Activated naive CD4-positive, alpha-beta T cell treated with anti-CD3 and anti-CD28 coated beads, Interleukin-2, amount 10 ng/mL, durations not matched to agents 7 days and 5 days (primary cell): Measurements from ENCODE around the gene ATXN1.

ENCODE experiments used
- CTCF ChIA-PET: fragments of 350-600 bp; sonication (Branson Sonifier 250); formaldehyde crosslinking; loops from one replicate; lab custom pipeline; 2021; ENCODE audit warnings: antibody characterized with exemption; lab: Charles Lee
- DNase-seq: peaks from one replicate; pipeline ENCODE4 v3.0.0-alpha.2; 2020
- H3K27ac Mint-ChIP-seq: one replicate; pipeline ENCODE4 v1.8.0; 2021; ENCODE audit warnings: mild to moderate bottlenecking, moderate library complexity, mixed read lengths
- H3K27me3 Mint-ChIP-seq: one replicate; pipeline ENCODE4 v1.8.0; 2021; ENCODE audit warnings: mild to moderate bottlenecking, mixed read lengths
- H3K36me3 Mint-ChIP-seq: one replicate; pipeline ENCODE4 v1.8.0; 2021; ENCODE audit warnings: mixed read lengths
- H3K4me1 Mint-ChIP-seq: one replicate; pipeline ENCODE4 v1.8.0; 2021; ENCODE audit warnings: mixed read lengths
- H3K4me3 Mint-ChIP-seq: one replicate; pipeline ENCODE4 v1.8.0; 2021; ENCODE audit warnings: mild to moderate bottlenecking, moderate library complexity, mixed read lengths
- H3K9me3 Mint-ChIP-seq: one replicate; pipeline ENCODE4 v1.8.0; 2021; ENCODE audit warnings: mixed read lengths

Gene ATXN1

DNA sequence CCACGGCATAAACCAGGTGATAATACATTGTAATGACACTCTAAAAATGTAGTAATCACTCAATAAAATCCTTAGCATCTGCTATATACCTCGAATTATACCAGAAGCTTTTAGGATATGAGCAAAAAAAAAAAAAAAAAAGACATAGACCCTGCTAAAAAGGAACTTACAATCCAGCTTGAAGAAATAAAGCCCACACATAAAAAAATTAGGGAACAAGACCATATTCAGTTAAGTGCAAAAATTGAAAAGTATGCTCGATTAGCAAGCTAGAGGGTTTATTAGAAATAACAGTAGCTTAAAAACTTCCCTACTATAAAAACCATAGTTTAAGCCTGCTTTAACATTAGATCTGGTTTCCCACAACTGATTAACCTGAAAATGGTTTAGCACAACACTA is 387.2 kb downstream of the ATXN1 start:
- H3K4me3 Mint-ChIP-seq = no peak overlapping the region
- no peaks in the 10 kb centered on the region for H3K4me1 Mint-ChIP-seq
- DNase-seq = no peak
- no peaks in the 10 kb centered on the region for H3K36me3 Mint-ChIP-seq
- CTCF ChIA-PET = no interaction called here
- peaks cover 4% of the 10 kb centered on the region for H3K27me3 Mint-ChIP-seq
- H3K27ac Mint-ChIP-seq = no peak overlapping the region
- H3K9me3 Mint-ChIP-seq = no peaks in the 10 kb centered on the region

DNA sequence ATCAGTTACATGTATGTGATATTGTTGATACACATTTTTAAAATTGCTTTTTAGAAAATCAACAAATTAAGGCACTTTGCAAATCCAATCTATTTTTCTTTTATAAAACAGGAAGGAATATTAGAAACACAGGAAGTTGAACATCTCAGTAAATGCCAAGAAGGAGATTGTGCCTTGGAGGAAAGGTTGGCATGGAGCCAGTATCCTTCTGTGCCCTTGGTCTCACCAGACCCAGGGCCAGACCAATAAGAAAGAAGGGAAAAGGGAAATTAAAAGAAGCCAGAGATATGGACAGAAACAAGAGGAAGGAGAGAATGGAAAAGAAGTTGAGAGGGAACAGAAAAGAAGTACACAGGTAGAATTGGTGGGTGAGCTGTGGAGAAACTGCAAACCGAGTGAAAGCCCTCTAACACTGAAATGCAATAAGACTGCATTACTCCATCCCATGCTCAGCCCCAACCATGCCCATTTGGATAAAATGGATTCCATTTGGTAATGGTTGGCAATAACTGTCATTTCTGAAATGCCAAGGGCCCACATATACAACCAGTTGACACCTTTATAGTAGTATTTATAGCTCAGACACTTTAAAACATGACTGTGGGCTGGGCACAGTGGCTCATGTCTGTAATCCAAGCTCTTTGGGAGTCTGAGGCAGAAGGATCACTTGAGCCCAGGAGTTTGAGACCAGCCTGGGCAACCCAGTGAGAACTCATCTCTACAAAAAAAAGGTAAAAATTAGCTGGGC is 389.1 kb downstream of the ATXN1 start:
- H3K36me3 Mint-ChIP-seq = no peaks in the 10 kb centered on the region
- no peak for DNase-seq
- H3K4me1 Mint-ChIP-seq = no peaks in the 10 kb centered on the region
- peaks cover 4% of the 10 kb centered on the region for H3K27me3 Mint-ChIP-seq
- H3K4me3 Mint-ChIP-seq = no peak overlapping the region
- CTCF ChIA-PET = no interaction called here
- no peak overlapping the region for H3K27ac Mint-ChIP-seq
- no peaks in the 10 kb centered on the region for H3K9me3 Mint-ChIP-seq

DNA sequence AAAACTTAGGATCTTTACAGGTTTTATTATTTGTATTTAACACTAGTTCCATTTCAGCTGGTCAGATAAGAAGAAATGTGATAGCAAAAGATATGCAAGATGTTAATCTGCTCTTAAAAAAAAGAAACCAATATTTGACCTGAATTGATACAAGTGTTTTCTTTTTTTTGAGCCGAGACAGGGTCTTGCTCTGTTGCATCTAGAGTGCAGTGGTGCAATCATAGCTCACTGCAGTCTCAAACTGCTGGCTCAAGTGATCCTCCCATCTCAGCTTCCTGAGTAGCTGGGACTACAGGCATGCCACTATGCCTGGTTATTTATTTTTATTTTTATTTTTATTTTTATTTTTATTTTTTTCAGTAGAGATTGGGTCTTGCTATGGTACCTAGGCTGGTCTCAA is 389.9 kb downstream of the ATXN1 start:
- no peaks in the 10 kb centered on the region for H3K9me3 Mint-ChIP-seq
- CTCF ChIA-PET = no interaction called here
- H3K4me3 Mint-ChIP-seq = no peak overlapping the region
- no peak overlapping the region for H3K27ac Mint-ChIP-seq
- peaks cover 4% of the 10 kb centered on the region for H3K27me3 Mint-ChIP-seq
- DNase-seq = no peak
- no peaks in the 10 kb centered on the region for H3K36me3 Mint-ChIP-seq
- H3K4me1 Mint-ChIP-seq = no peaks in the 10 kb centered on the region

DNA sequence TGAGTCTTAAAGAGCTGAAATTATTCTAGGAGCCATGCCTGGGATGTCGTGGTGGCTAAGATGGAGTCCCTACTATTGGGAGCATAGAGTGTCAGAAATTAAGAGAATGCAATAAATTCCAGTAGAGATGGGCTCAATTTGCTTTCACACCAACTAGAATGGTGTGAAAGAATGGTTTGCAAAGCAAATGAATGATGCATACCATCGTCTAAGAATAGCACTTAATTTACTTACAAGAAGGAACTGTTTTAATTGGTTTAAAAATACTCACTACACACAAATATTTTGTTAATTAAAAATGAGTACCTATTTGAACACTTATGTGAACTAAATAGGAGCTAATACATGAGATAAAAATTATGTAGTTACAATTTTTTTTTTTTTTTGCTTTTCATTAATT is 390.3 kb downstream of the ATXN1 start:
- DNase-seq = no peak
- CTCF ChIA-PET = no interaction called here
- Mint-ChIP-seq H3K27ac (no peak overlapping the region), H3K4me3 (no peak overlapping the region), H3K36me3 (no peaks in the 10 kb centered on the region), H3K4me1 (no peaks in the 10 kb centered on the region), H3K9me3 (no peaks in the 10 kb centered on the region), H3K27me3 (peaks cover 4% of the 10 kb centered on the region)

DNA sequence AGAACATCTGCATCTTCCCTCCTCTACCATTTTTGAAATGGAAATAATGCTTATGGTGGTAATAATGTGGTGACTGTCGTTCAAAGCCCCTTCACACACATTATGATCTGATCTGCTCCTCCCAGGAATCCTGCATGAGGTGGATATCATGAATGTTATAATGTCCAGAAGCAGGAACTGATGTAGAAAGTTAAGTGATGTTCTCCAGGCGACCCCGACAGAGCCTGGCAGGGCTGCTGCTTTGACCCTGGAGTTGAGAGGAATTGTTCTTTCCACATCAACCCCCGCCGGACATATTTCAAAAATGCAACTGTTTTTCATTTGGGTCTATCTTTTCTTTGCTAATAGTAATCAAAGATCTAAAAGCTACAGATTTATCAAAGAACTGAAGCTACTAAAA is 391.3 kb downstream of the ATXN1 start:
- CTCF ChIA-PET = no interaction called here
- Mint-ChIP-seq H3K27ac (no peak overlapping the region), H3K4me3 (no peak overlapping the region), H3K36me3 (no peaks in the 10 kb centered on the region), H3K9me3 (no peaks in the 10 kb centered on the region), H3K4me1 (no peaks in the 10 kb centered on the region), H3K27me3 (peaks cover 3% of the 10 kb centered on the region)
- DNase-seq = no peak

DNA sequence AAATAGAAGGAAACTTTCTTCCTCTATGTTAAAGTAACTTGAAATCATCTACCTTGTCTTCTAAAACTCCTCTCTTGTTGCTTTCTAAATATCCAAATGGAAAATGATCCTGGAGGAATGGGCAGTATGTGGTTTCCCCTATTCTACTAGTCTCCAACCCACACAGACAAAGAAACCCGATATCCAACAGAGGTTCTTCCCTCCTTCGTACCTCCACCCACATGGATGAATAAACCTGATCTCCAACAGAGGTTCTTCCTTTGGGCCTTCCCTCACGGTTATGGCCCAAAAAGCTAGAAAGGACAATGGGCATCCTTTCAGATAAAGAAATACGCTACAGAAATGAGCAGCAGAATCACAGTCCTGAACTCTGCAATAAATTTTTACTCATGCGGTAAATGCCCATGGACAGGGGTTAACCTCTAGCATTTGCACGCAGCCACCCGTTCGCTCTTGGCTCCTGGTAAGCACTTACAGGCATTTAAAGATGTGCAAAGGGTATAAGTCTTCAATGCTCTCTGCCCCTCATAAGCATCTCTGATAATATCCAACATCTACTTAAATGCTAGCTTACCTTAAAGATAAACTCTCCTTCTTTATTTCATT is 392.0 kb downstream of the ATXN1 start:
- CTCF ChIA-PET = no interaction called here

DNA sequence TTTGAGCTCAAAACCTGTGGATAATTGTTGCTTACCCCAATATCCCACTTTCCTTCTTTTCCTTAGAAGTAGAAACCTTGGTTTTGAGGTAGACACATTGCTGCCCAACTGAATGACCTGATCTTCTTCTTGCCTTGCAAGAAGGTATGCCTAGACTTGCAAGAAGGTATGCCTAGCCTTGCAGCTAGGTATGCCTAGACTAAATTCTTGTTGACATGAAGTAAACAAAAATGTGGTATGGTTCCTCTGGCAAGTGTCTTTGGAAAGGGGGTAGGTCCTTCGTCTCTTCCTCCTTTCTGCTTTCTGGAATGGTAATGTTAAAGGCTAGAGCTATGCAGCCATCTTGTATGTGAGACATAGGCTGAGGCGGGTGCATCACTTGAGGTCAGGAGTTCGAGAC is 393.7 kb downstream of the ATXN1 start:
- Mint-ChIP-seq H3K4me3 (no peak overlapping the region), H3K9me3 (no peaks in the 10 kb centered on the region), H3K27me3 (no peaks in the 10 kb centered on the region), H3K27ac (no peak overlapping the region), H3K36me3 (no peaks in the 10 kb centered on the region), H3K4me1 (no peaks in the 10 kb centered on the region)
- CTCF ChIA-PET = no interaction called here
- DNase-seq = no peak

More for the DNA sequence above, 392.0 kb downstream of the ATXN1 start:
- H3K36me3 Mint-ChIP-seq = no peaks in the 10 kb centered on the region
- H3K9me3 Mint-ChIP-seq = no peaks in the 10 kb centered on the region
- H3K4me1 Mint-ChIP-seq = no peaks in the 10 kb centered on the region
- no peak overlapping the region for H3K27ac Mint-ChIP-seq
- no peak overlapping the region for H3K4me3 Mint-ChIP-seq
- DNase-seq = no peak
- H3K27me3 Mint-ChIP-seq = no peaks in the 10 kb centered on the region

DNA sequence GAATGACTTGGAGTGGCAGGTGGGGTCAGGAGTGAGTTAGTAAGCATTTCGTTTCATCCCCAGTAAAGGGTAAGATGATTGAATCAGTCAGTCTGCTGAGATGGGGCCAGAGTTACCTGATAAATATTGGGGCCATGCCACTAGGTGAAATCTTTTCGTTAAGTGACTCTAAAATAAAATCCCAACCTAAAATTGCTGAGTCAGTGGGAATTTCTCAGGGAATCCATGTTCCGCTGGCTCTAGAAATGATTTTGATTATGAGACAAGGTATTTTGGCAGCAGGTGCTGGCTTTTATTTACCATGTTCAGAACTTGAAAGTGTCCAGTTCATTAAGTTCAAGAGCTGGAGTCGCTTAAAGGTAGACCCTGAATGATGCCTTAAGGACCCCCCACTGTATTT is 397.5 kb downstream of the ATXN1 start:
- H3K4me3 Mint-ChIP-seq = no peak overlapping the region
- CTCF ChIA-PET = no interaction called here
- H3K27ac Mint-ChIP-seq = no peak overlapping the region
- no peaks in the 10 kb centered on the region for H3K27me3 Mint-ChIP-seq
- no peak for DNase-seq
- no peaks in the 10 kb centered on the region for H3K4me1 Mint-ChIP-seq
- H3K9me3 Mint-ChIP-seq = no peaks in the 10 kb centered on the region
- peaks cover 1% of the 10 kb centered on the region for H3K36me3 Mint-ChIP-seq

DNA sequence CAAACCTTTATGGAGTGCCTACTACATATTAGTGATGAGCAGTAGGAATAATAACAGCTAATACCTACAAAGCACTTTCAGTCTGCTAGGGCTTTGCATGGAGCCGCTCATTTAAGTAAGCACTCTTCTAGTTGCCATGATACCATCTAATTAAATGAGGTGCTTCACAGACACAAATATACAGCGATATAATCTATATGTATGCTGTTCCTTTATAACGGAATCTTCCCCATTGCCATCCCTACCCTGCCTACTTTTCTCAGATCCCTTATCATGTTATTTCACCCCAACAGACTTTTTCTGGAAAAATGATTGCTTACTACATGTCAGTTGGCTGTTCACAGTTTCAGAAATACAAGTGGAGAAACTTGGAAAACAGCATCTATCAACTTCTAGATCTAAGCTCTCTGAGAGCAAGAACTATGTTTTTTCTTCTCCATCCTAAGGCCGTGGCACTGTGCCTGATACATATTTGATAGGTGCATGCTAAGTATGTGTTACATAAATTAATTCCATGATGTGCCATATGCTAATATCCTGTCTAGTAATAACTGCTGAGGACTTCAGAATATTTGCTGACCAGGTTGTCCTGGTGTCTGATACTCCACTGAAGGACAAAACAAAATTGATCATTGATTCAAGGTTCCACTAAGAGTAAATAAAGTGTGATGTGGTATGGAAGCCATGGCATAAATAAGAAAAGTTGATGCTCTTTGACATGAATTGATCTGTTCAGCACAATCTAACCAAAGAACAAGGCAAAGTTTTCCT is 398.3 kb downstream of the ATXN1 start:
- Mint-ChIP-seq H3K27ac (no peak overlapping the region), H3K36me3 (peaks cover 1% of the 10 kb centered on the region), H3K4me3 (no peak overlapping the region), H3K27me3 (no peaks in the 10 kb centered on the region), H3K4me1 (no peaks in the 10 kb centered on the region), H3K9me3 (no peaks in the 10 kb centered on the region)
- no peak for DNase-seq
- CTCF ChIA-PET = no interaction called here

DNA sequence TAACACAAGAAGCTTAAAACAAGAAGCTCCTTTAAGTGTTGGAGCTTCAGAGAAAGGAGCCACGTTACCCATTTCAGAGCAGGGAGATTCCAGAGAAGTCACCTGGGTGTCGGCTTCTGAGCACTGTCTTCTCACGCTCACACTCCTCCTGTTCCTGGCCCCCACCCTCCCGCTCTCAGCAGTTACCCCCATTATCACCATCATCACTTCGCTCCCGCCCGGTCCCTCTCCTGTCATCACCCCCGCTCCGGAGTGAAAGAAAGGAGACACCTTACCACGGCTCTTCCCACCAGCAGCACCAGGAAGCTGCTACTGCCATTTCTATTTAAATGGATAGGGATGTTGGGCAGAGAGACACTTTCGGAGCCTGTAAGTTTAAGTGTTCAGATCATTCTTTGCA is 399.0 kb downstream of the ATXN1 start:
- no peak for DNase-seq
- Mint-ChIP-seq H3K27ac (no peak overlapping the region), H3K36me3 (peaks cover 1% of the 10 kb centered on the region), H3K27me3 (no peaks in the 10 kb centered on the region), H3K4me3 (no peak overlapping the region), H3K9me3 (no peaks in the 10 kb centered on the region), H3K4me1 (no peaks in the 10 kb centered on the region)
- CTCF ChIA-PET = no interaction called here

DNA sequence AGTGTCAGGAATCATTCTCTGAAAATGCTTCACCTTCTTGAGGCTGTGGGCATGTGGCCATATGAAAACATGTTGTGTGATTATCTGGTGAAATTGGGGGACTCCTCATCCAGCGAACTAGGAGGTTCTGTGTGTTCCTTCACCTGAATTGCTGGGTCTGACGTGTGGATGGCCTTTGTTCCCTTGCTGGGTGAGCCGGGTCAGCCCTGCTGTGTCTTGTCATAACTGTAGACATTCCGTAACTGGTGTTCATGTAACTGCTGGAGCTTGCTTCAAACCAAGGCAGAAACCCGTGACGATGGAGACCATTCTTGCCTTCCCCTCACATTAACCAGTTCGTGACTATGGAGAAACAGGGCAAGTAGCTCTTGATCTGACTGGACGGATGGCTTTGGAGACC is 399.4 kb downstream of the ATXN1 start:
- CTCF ChIA-PET = no interaction called here
- no peak for DNase-seq
- Mint-ChIP-seq H3K4me1 (no peaks in the 10 kb centered on the region), H3K27me3 (no peaks in the 10 kb centered on the region), H3K9me3 (no peaks in the 10 kb centered on the region), H3K4me3 (no peak overlapping the region), H3K27ac (no peak overlapping the region), H3K36me3 (peaks cover 1% of the 10 kb centered on the region)

DNA sequence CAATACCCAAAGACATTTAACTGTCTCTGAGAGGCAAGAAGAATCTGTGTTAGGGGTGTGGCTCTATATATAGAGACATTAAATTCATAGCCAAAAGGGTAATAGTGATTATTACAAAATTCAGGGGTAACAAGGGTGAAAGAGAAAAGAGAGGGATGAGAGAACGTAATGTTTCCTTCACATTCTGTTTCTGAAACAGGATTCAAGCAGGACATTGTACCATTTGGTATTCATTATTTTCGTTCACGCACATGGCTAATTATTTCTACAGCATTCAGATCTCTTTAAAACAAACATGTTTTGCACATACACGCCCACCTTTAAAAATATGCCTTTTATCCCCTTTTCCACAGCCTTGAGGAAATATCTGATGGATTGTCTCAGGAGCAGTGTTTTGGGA is 400.1 kb downstream of the ATXN1 start:
- Mint-ChIP-seq H3K9me3 (no peaks in the 10 kb centered on the region), H3K4me3 (no peak overlapping the region), H3K36me3 (peaks cover 1% of the 10 kb centered on the region), H3K4me1 (no peaks in the 10 kb centered on the region), H3K27me3 (no peaks in the 10 kb centered on the region), H3K27ac (no peak overlapping the region)
- CTCF ChIA-PET = no interaction called here
- no peak for DNase-seq

DNA sequence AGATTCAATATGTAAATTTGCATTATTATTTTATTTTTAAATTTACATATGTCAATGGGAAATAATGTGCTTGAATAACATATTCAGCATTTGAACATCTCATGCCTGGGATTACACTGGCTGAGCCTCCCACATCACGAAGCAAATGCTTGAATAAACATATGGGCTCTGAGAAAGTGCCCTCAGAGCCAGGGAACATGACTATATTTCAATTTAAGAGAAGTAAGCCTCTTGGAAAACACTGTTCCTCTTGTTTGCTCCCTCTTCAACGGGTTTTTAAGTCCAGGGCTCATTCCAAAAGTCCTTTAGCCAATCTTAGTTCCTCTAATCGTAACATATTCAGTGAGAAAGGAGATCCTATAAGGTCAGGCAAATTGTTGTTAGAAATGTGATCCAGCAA is 400.9 kb downstream of the ATXN1 start:
- Mint-ChIP-seq H3K9me3 (no peaks in the 10 kb centered on the region), H3K4me3 (no peak overlapping the region), H3K4me1 (peaks cover 3% of the 10 kb centered on the region), H3K27me3 (no peaks in the 10 kb centered on the region), H3K27ac (no peak overlapping the region), H3K36me3 (peaks cover 1% of the 10 kb centered on the region)
- DNase-seq = no peak
- CTCF ChIA-PET = no interaction called here

DNA sequence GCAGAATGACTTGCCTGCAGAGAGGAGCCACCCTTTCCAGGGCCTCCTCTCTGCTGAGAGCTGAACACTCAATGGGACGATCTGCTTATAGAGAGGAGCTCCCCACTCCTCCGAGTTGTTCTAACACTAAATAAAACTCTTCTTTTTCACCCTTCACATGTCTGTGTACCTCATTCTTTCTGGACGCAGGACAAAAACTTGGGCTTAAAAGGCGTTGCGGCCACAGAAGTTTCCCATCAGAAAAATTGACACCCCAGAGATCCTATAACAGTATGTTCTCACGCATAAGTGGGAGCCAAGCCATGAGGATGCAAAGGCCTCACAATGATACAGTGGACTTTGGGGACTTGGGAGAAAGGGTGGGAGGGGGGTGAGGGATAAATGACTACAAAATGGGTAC is 401.7 kb downstream of the ATXN1 start:
- Mint-ChIP-seq H3K4me1 (peaks cover 3% of the 10 kb centered on the region), H3K9me3 (no peaks in the 10 kb centered on the region), H3K36me3 (peaks cover 1% of the 10 kb centered on the region), H3K4me3 (no peak overlapping the region), H3K27me3 (no peaks in the 10 kb centered on the region), H3K27ac (no peak overlapping the region)
- CTCF ChIA-PET = no interaction called here
- DNase-seq = no peak
